Calu3 (cell line): ENCODE data around the gene CAPN15. TPM values are rescaled to one million over a fixed set of nuclear protein-coding genes. Genes with fewer than 3 reads are reported as not detected.

ENCODE experiments used
- BruUV-seq: library from RNA; stranded (reverse); fragments of 400-500 nt; replicated peaks from 2 replicates; lab custom pipeline; 2021; lab: Mats Ljungman, UMichigan
- CTCF ChIA-PET: fragments of 300-600 bp; sonication (Branson Sonifier 250); formaldehyde crosslinking; loops from one replicate; lab custom pipeline; 2022; ENCODE audit warnings: antibody characterized with exemption; lab: Charles Lee
- DNase-seq: peaks from one replicate; pipeline ENCODE4 v3.0.0; 2022
- H3K27ac Mint-ChIP-seq: one replicate; pipeline ENCODE4 v1.8.0; 2022; ENCODE audit warnings: mixed read lengths; ENCODE audit not compliant: unreplicated experiment
- H3K27me3 Mint-ChIP-seq: one replicate; pipeline ENCODE4 v1.8.0; 2022; ENCODE audit warnings: mixed read lengths; ENCODE audit not compliant: unreplicated experiment
- H3K36me3 Mint-ChIP-seq: one replicate; pipeline ENCODE4 v1.8.0; 2022; ENCODE audit warnings: mild to moderate bottlenecking, moderate library complexity, mixed read lengths; ENCODE audit not compliant: insufficient read depth, unreplicated experiment
- H3K4me1 Mint-ChIP-seq: one replicate; pipeline ENCODE4 v1.8.0; 2022; ENCODE audit warnings: mild to moderate bottlenecking, low read depth, mixed read lengths; ENCODE audit not compliant: unreplicated experiment
- H3K4me3 Mint-ChIP-seq: one replicate; pipeline ENCODE4 v1.8.0; 2022; ENCODE audit warnings: mild to moderate bottlenecking, low read depth, moderate library complexity, mixed read lengths; ENCODE audit not compliant: unreplicated experiment
- H3K9me3 Mint-ChIP-seq: one replicate; pipeline ENCODE4 v1.8.0; 2022; ENCODE audit warnings: low read depth, mixed read lengths; ENCODE audit not compliant: unreplicated experiment
- CTCF ChIP-seq: fragments of 200-600 bp; IDR thresholded peaks from one replicate; pipeline ENCODE4 v1.8.0; 2022; ENCODE audit warnings: antibody characterized with exemption; ENCODE audit not compliant: unreplicated experiment
- intact Hi-C: fragments of 100-400 bp; cut with micrococcal nuclease; formaldehyde crosslinking; loops from one replicate; pipeline ENCODE4 v1.10.0; 2022; ENCODE audit not compliant: unreplicated experiment
- total RNA-seq: library from RNA; stranded (reverse); gene quantifications from 2 replicates; pipeline ENCODE4 v1.2.3, GENCODE V29; 2022

The CAPN15 gene
- total RNA-seq, 1 experiment from 2014 or later: 108 TPM

- BruUV-seq: no TSS peak
- intact Hi-C loops: no loop called here
- TF ChIP-seq CTCF: no peak
- Mint-ChIP-seq H3K36me3 (peaks cover 65% of the 10 kb centered on the region), H3K4me1 (peaks cover 22% of the 10 kb centered on the region), H3K9me3 (no peaks in the 10 kb centered on the region), H3K27ac (no peak overlapping the region), H3K4me3 (peak overlapping the region; percentile 59), H3K27me3 (no peaks in the 10 kb centered on the region)
- peak; percentile 81 for DNase-seq
- CTCF ChIA-PET: interaction anchor here (0.6 to 1.2 kb wide), 4 partner anchors 14 to 197 kb away, joined by 3 read pairs; no protein-coding TSS in a partner anchor
Measured at GRCh38 chr16:534135-534534, 6.6 kb downstream of the CAPN15 start.

- peak overlapping the region; percentile 49 for H3K4me3 Mint-ChIP-seq
- no peaks in the 10 kb centered on the region for H3K27me3 Mint-ChIP-seq
- CTCF ChIA-PET: interaction anchor here (1.2 kb wide), 1 partner anchor 54 kb away, joined by 3 read pairs; no protein-coding TSS in a partner anchor
- TF ChIP-seq CTCF: no peak
- intact Hi-C loops: no loop called here
- no peak for DNase-seq
- peaks cover 14% of the 10 kb centered on the region for H3K4me1 Mint-ChIP-seq
- BruUV-seq: no TSS peak
- no peaks in the 10 kb centered on the region for H3K9me3 Mint-ChIP-seq
- no peak overlapping the region for H3K27ac Mint-ChIP-seq
- H3K36me3 Mint-ChIP-seq: peaks cover 58% of the 10 kb centered on the region
Measured at GRCh38 chr16:534856-535445, 7.4 kb downstream of the CAPN15 start.

- H3K27ac Mint-ChIP-seq: no peak overlapping the region
Measured at GRCh38 chr16:535446-536405, 8.2 kb downstream of the CAPN15 start.

GRCh38 chr16:536746-537145, 9.2 kb downstream of the CAPN15 start:
- intact Hi-C loops: no loop called here
- TF ChIP-seq CTCF: no peak
- DNase-seq: no peak
- H3K9me3 Mint-ChIP-seq: no peaks in the 10 kb centered on the region
- peaks cover 8% of the 10 kb centered on the region for H3K4me1 Mint-ChIP-seq
- peaks cover 55% of the 10 kb centered on the region for H3K36me3 Mint-ChIP-seq
- BruUV-seq: no TSS peak
- H3K27me3 Mint-ChIP-seq: no peaks in the 10 kb centered on the region
- CTCF ChIA-PET: no interaction called here
- peak overlapping the region; percentile 49 for H3K4me3 Mint-ChIP-seq
- H3K27ac Mint-ChIP-seq: no peak overlapping the region

More at GRCh38 chr16:535446-536405, 8.2 kb downstream of the CAPN15 start:
- CTCF ChIA-PET: no interaction called here
- Mint-ChIP-seq H3K9me3 (no peaks in the 10 kb centered on the region), H3K36me3 (peaks cover 52% of the 10 kb centered on the region), H3K4me3 (peak overlapping the region; percentile 49), H3K27me3 (no peaks in the 10 kb centered on the region), H3K4me1 (peaks cover 8% of the 10 kb centered on the region)
- no TSS peak for BruUV-seq
- intact Hi-C loops: no loop called here
- peak; percentile 88 for DNase-seq
- TF ChIP-seq CTCF: no peak
